Measurements from ENCODE around the gene STC2. TPM values are rescaled to one million over a fixed set of nuclear protein-coding genes. Genes with fewer than 3 reads are reported as not detected.

STC2 gene
- total RNA-seq, 3 donors from 2014 or later (not counting 1 experiment from before 2014, with no cell fraction given) = not detected

DNA sequence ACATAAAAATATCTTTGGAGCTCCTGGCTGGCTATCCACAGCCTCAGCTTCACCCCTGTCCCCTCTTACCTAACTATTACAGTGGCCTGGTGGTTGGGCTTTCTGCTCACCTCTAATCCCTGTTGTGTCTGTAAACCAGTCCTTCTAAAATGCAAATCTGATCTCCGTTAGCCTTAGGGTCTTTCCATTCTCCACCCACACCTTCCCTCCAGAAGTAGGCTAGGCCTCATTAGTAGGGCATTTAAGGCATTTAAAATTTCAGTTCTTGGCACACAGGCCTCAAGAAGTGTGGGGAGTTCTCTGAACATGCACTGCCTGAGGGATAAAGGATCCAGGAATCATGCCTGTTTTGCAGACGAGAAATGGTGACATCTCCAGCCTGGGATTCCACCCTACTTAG, 26.4 kb upstream of the STC2 start:
- H3K4me3 ChIP-seq (ENCODE audit: low read length) = no peak overlapping the region
- no peaks in the 10 kb centered on the region for H3K4me1 Mint-ChIP-seq
- H3K27ac Mint-ChIP-seq = no peak overlapping the region
- ATAC-seq (no peak), DNase-seq (no peak)
- H3K4me3 Mint-ChIP-seq = no peak overlapping the region
- peaks cover 6 to 35% of the 10 kb centered on the region in 2 donors for H3K27me3 Mint-ChIP-seq (ENCODE audit: low read depth in 2 of 2)
- no peak overlapping the region for H3K27ac ChIP-seq (ENCODE audit: low read length)
- intact Hi-C loops (cut with micrococcal nuclease) = no loop called here
- H3K9me3 ChIP-seq (ENCODE audit: control insufficient read depth, insufficient read depth, low read length) = no peaks in the 10 kb centered on the region
- TF ChIP-seq, protein P1, sequence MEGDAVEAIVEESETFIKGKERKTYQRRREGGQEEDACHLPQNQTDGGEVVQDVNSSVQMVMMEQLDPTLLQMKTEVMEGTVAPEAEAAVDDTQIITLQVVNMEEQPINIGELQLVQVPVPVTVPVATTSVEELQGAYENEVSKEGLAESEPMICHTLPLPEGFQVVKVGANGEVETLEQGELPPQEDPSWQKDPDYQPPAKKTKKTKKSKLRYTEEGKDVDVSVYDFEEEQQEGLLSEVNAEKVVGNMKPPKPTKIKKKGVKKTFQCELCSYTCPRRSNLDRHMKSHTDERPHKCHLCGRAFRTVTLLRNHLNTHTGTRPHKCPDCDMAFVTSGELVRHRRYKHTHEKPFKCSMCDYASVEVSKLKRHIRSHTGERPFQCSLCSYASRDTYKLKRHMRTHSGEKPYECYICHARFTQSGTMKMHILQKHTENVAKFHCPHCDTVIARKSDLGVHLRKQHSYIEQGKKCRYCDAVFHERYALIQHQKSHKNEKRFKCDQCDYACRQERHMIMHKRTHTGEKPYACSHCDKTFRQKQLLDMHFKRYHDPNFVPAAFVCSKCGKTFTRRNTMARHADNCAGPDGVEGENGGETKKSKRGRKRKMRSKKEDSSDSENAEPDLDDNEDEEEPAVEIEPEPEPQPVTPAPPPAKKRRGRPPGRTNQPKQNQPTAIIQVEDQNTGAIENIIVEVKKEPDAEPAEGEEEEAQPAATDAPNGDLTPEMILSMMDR (IDR thresholded peaks at IDR 0.05) = no peak
- no peaks in the 10 kb centered on the region for H3K36me3 ChIP-seq (ENCODE audit: control insufficient read depth, insufficient read depth, low read length)
- 79% methylated on average over 2 of the region's 2 CpGs for WGBS (ENCODE audit: insufficient coverage)
- no peaks in the 10 kb centered on the region for H3K27me3 ChIP-seq (ENCODE audit: control insufficient read depth, insufficient read depth, low read length)
- no peaks in the 10 kb centered on the region for H3K4me1 ChIP-seq (ENCODE audit: control insufficient read depth, insufficient read depth, low read length)
- no peaks in the 10 kb centered on the region for H3K36me3 Mint-ChIP-seq
- H3K9me3 Mint-ChIP-seq = no peaks in the 10 kb centered on the region

DNA sequence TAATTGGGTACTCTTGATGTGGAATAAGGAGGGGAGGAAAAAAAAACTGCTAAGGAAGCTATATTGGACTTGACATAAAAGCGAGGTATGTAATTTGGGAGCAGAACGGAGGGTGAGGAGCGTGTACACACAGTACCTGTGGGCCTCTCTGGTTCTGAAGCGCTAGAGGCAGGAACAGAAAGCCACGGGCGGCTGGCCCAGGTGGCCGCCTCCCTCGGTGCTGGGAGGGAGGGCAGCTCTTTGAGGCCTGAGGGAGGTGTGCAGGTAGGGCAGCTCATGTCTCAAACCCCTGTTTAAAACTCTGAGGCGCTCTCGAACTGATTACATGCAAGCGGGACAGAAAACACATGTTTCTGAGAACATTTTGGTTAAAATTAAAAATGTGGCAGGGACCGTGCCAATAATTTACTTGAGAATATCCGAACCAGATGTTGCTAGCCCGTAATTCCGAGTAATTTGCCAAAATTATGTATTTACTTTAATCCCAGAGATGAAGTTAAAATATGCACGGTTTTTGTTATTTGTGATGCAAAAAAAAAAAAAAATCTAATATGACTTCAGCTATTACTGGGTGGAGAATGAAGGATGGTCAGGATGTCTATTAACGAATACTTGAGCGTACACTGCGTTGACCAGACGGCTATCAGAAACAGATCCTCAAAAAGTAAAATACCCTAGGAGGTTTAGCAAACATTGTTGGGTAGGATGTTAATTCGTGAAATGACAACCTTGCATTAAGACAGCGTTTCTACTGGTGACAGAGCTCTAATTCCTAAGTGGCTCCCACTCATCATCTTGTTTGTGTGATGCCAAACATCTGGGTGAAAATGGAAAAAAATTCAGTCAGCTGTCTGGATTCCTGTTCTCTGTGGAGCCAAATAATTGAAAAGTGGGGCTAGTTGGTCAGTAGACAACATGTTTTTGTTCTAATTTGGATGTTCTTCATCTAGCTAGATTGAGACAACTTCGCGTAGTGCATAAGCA, 24.4 kb upstream of the STC2 start:
- no peaks in the 10 kb centered on the region for H3K9me3 ChIP-seq (ENCODE audit: control insufficient read depth, insufficient read depth, low read length)
- H3K27ac ChIP-seq (ENCODE audit: low read length) = no peak overlapping the region
- Mint-ChIP-seq H3K36me3 (no peaks in the 10 kb centered on the region), H3K27ac (no peak overlapping the region), H3K4me1 (no peaks in the 10 kb centered on the region), H3K9me3 (no peaks in the 10 kb centered on the region), H3K4me3 (no peak overlapping the region), H3K27me3 (ENCODE audit: low read depth in 2 of 2) (peaks cover 5 to 30% of the 10 kb centered on the region in 2 donors)
- H3K36me3 ChIP-seq (ENCODE audit: control insufficient read depth, insufficient read depth, low read length) = no peaks in the 10 kb centered on the region
- no peak overlapping the region for H3K4me3 ChIP-seq (ENCODE audit: low read length)
- TF ChIP-seq, protein P1 (IDR thresholded peaks at IDR 0.05) = no peak
- DNase-seq = no peak
- no peaks in the 10 kb centered on the region for H3K4me1 ChIP-seq (ENCODE audit: control insufficient read depth, insufficient read depth, low read length)
- no peaks in the 10 kb centered on the region for H3K27me3 ChIP-seq (ENCODE audit: control insufficient read depth, insufficient read depth, low read length)
- intact Hi-C loops (cut with micrococcal nuclease) = no loop called here
- no peak for ATAC-seq
- 76% methylated on average over 24 of the region's 24 CpGs for WGBS (ENCODE audit: insufficient coverage)

DNA sequence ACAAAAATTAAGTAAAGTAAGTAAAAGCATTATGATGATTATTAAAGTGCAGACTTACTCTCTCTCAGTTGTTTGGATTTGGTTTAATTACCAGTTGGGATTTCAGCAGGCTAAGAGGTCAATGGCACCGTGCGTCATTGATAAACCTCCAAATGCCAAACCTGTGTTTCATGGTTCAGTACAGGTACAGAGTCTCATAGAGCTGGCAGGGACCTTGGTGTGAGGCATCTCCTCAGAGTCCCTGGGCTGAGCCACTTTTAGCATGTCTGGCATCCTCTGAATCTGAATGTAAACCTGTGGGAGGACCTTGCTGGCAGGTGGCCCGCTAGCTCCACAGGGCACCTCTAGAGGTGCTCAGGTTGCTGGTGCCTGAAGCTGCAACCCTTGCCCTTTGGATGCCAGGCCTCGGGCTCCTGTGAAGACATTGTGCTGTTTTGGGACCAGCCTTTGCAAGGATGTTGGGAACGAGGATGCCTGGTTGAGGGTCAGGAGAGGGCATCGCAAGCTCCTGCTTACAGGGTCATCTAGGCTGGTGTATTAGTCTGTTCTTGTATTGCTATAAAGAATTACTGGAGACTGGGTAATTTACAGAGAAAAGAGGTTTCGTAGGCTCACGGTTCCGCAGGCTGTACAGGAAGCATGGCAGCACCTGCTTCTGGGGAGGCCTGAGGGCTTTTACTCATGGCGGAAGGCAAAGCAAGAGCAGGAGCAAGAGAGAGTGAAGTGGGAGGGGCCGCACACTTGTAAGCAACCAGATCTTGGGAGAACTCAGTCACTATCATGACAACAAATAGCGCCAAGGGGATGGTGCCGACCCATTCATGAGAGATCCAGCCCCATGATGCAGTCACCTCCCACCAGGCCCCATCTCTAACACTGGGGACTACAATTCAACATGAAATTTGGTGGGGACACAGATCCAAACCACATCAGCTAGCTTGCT, 14.9 kb upstream of the STC2 start:
- Mint-ChIP-seq H3K4me3 (no peak overlapping the region), H3K36me3 (no peaks in the 10 kb centered on the region), H3K27me3 (ENCODE audit: low read depth in 2 of 2) (peaks cover 0 to 7% of the 10 kb centered on the region in 2 donors), H3K27ac (no peak overlapping the region), H3K9me3 (no peaks in the 10 kb centered on the region), H3K4me1 (no peaks in the 10 kb centered on the region)
- WGBS (ENCODE audit: insufficient coverage) = 94% methylated on average over 13 of the region's 13 CpGs
- ATAC-seq (no peak), DNase-seq (no peak)
- no peak overlapping the region for H3K27ac ChIP-seq (ENCODE audit: low read length)
- TF ChIP-seq, protein P1 (IDR thresholded peaks at IDR 0.05) = no peak
- intact Hi-C loops (cut with micrococcal nuclease) = no loop called here
- no peaks in the 10 kb centered on the region for H3K4me1 ChIP-seq (ENCODE audit: control insufficient read depth, insufficient read depth, low read length)
- no peaks in the 10 kb centered on the region for H3K9me3 ChIP-seq (ENCODE audit: control insufficient read depth, insufficient read depth, low read length)
- H3K27me3 ChIP-seq (ENCODE audit: control insufficient read depth, insufficient read depth, low read length) = no peaks in the 10 kb centered on the region
- no peak overlapping the region for H3K4me3 ChIP-seq (ENCODE audit: low read length)
- H3K36me3 ChIP-seq (ENCODE audit: control insufficient read depth, insufficient read depth, low read length) = no peaks in the 10 kb centered on the region
